ENCODE data around the gene TEX11.

The TEX11 gene

GRCh38 chrX:70488856-70489255, 419.7 kb downstream of the TEX11 start:
- Histone ChIP-seq H3K18ac (ENCODE audit: low read length) (no peak overlapping the region), H2BK12ac (ENCODE audit: low read length) (no peak overlapping the region), H3K14ac (ENCODE audit: low read length) (no peak overlapping the region), H3K4me3 (ENCODE audit: low read depth, low read length) (no peak overlapping the region), H3K79me1 (ENCODE audit: low read length) (no peaks in the 10 kb centered on the region), H4K8ac (ENCODE audit: low read depth, low read length) (no peak overlapping the region), H2AFZ (ENCODE audit: insufficient read depth, low read length, poor library complexity) (no peak overlapping the region), H3K4me1 (ENCODE audit: control insufficient read depth in 1 of 2, insufficient read depth in 2 of 2, low read length in 2 of 2) (no peaks in the 10 kb centered on the region), H3K9ac (ENCODE audit: low read length) (no peak overlapping the region), H2BK5ac (ENCODE audit: low read depth, low read length, poor library complexity) (no peak overlapping the region), H2AK5ac (ENCODE audit: low read length) (no peak overlapping the region), H3K36me3 (ENCODE audit: control insufficient read depth in 1 of 2, insufficient read depth in 2 of 2, low read length in 2 of 2) (peaks cover 12 to 17% of the 10 kb centered on the region in 2 experiments), H3K4ac (ENCODE audit: low read depth, low read length) (no peak overlapping the region), H3K27ac (ENCODE audit: low read depth, low read length) (no peak overlapping the region), H3K27me3 (ENCODE audit: insufficient read depth, low read length) (no peaks in the 10 kb centered on the region), H4K91ac (ENCODE audit: low read depth, low read length) (no peak overlapping the region), H3K79me2 (ENCODE audit: control insufficient read depth, insufficient read depth, low read length, poor library complexity) (no peaks in the 10 kb centered on the region), H4K12ac (ENCODE audit: low read depth, low read length) (no peak overlapping the region), H2BK120ac (ENCODE audit: insufficient read depth, low read length, poor library complexity) (no peak overlapping the region), H3K23ac (ENCODE audit: low read length) (no peak overlapping the region), H3K9me3 (ENCODE audit: insufficient read depth, low read depth, low read length) (no peaks in the 10 kb centered on the region), H3K4me2 (ENCODE audit: low read length) (no peak overlapping the region)
- WGBS (ENCODE audit: extremely low coverage, insufficient coverage, insufficient read length), result no CpG with 5 or more reads among the region's 2 CpGs
- DNase-seq, result no peak

DNA sequence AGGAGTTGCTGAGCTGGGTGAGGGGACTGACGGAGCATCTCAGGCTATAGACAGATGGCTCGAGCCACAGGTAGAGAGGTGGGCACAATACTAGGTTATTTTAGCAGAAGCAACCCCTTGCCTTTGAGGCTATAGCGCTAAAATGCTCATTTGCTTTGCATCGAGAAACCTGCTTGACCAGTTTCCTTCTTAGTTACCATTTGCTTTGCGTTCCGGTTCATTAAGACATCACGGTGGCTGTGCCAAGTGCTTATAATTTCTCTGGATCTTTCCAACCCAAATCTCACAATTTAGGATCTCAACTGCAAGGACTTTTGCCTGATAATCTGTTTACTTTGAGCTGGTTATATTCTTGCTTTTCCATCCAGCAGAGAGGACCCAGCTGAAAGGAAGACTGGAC, 423.0 kb downstream of the TEX11 start:
- H4K91ac ChIP-seq (ENCODE audit: low read depth, low read length), result no peak overlapping the region
- H3K14ac ChIP-seq (ENCODE audit: low read length), result no peak overlapping the region
- H3K23ac ChIP-seq (ENCODE audit: low read length), result no peak overlapping the region
- H3K18ac ChIP-seq (ENCODE audit: low read length), result no peak overlapping the region
- H3K9me3 ChIP-seq (ENCODE audit: insufficient read depth, low read depth, low read length), result no peaks in the 10 kb centered on the region
- no peak overlapping the region for H3K27ac ChIP-seq (ENCODE audit: low read depth, low read length)
- no peak overlapping the region for H3K9ac ChIP-seq (ENCODE audit: low read length)
- H2AFZ ChIP-seq (ENCODE audit: insufficient read depth, low read length, poor library complexity), result no peak overlapping the region
- H4K8ac ChIP-seq (ENCODE audit: low read depth, low read length), result no peak overlapping the region
- H3K79me1 ChIP-seq (ENCODE audit: low read length), result no peaks in the 10 kb centered on the region
- DNase-seq, result peak in 1 of 2 donors; percentile 28
- no peak overlapping the region for H2BK5ac ChIP-seq (ENCODE audit: low read depth, low read length, poor library complexity)
- no peaks in the 10 kb centered on the region for H3K4me1 ChIP-seq (ENCODE audit: control insufficient read depth in 1 of 2, insufficient read depth in 2 of 2, low read length in 2 of 2)
- no peak overlapping the region for H3K4ac ChIP-seq (ENCODE audit: low read depth, low read length)
- no peak overlapping the region for H2AK5ac ChIP-seq (ENCODE audit: low read length)
- no peak overlapping the region for H3K4me2 ChIP-seq (ENCODE audit: low read length)
- H3K27me3 ChIP-seq (ENCODE audit: insufficient read depth, low read length), result no peaks in the 10 kb centered on the region
- H3K79me2 ChIP-seq (ENCODE audit: control insufficient read depth, insufficient read depth, low read length, poor library complexity), result no peaks in the 10 kb centered on the region
- peaks cover 4 to 5% of the 10 kb centered on the region in 2 experiments for H3K36me3 ChIP-seq (ENCODE audit: control insufficient read depth in 1 of 2, insufficient read depth in 2 of 2, low read length in 2 of 2)
- H2BK120ac ChIP-seq (ENCODE audit: insufficient read depth, low read length, poor library complexity), result no peak overlapping the region
- no peak overlapping the region for H4K12ac ChIP-seq (ENCODE audit: low read depth, low read length)
- H2BK12ac ChIP-seq (ENCODE audit: low read length), result no peak overlapping the region
- WGBS (ENCODE audit: extremely low coverage, insufficient coverage, insufficient read length), result no CpG with 5 or more reads among the region's 7 CpGs
- H3K4me3 ChIP-seq (ENCODE audit: low read depth, low read length), result no peak overlapping the region

DNA sequence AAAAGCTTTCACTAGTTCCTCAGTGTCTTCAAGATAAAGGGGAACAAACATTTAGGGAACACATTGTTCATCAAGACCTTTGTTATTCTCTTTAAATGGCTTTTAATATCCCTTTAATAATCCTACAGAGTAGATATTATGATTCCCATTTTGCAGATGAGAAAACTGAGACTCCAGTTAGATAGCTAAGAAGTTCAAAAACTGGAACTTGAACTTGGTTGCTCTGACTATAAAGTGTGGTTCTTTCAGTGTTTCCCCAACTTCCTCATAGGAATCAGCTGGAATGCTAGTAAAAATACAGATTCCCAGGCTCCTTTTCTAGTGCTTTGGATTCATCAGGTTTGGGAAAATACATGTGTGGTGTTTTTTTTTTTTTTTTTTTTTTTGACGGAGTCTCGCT, 426.2 kb downstream of the TEX11 start:
- no peak overlapping the region for H3K4me3 ChIP-seq (ENCODE audit: low read depth, low read length)
- H3K18ac ChIP-seq (ENCODE audit: low read length), result no peak overlapping the region
- peaks cover 0 to 11% of the 10 kb centered on the region in 2 experiments for H3K4me1 ChIP-seq (ENCODE audit: control insufficient read depth in 1 of 2, insufficient read depth in 2 of 2, low read length in 2 of 2)
- no peaks in the 10 kb centered on the region for H3K79me1 ChIP-seq (ENCODE audit: low read length)
- H3K14ac ChIP-seq (ENCODE audit: low read length), result no peak overlapping the region
- no peak overlapping the region for H2BK120ac ChIP-seq (ENCODE audit: insufficient read depth, low read length, poor library complexity)
- H3K9ac ChIP-seq (ENCODE audit: low read length), result no peak overlapping the region
- WGBS (ENCODE audit: extremely low coverage, insufficient coverage, insufficient read length), result no CpG with 5 or more reads among the region's 2 CpGs
- H3K27me3 ChIP-seq (ENCODE audit: insufficient read depth, low read length), result no peaks in the 10 kb centered on the region
- H3K4me2 ChIP-seq (ENCODE audit: low read length), result no peak overlapping the region
- no peak overlapping the region for H2BK5ac ChIP-seq (ENCODE audit: low read depth, low read length, poor library complexity)
- H2BK12ac ChIP-seq (ENCODE audit: low read length), result no peak overlapping the region
- no peak overlapping the region for H3K23ac ChIP-seq (ENCODE audit: low read length)
- no peak overlapping the region for H2AFZ ChIP-seq (ENCODE audit: insufficient read depth, low read length, poor library complexity)
- peaks cover 4 to 9% of the 10 kb centered on the region in 2 experiments for H3K36me3 ChIP-seq (ENCODE audit: control insufficient read depth in 1 of 2, insufficient read depth in 2 of 2, low read length in 2 of 2)
- no peaks in the 10 kb centered on the region for H3K79me2 ChIP-seq (ENCODE audit: control insufficient read depth, insufficient read depth, low read length, poor library complexity)
- DNase-seq, result no peak
- no peak overlapping the region for H4K12ac ChIP-seq (ENCODE audit: low read depth, low read length)
- no peak overlapping the region for H2AK5ac ChIP-seq (ENCODE audit: low read length)
- H3K27ac ChIP-seq (ENCODE audit: low read depth, low read length), result no peak overlapping the region
- H3K9me3 ChIP-seq (ENCODE audit: insufficient read depth, low read depth, low read length), result no peaks in the 10 kb centered on the region
- H4K8ac ChIP-seq (ENCODE audit: low read depth, low read length), result no peak overlapping the region
- no peak overlapping the region for H4K91ac ChIP-seq (ENCODE audit: low read depth, low read length)
- no peak overlapping the region for H3K4ac ChIP-seq (ENCODE audit: low read depth, low read length)

DNA sequence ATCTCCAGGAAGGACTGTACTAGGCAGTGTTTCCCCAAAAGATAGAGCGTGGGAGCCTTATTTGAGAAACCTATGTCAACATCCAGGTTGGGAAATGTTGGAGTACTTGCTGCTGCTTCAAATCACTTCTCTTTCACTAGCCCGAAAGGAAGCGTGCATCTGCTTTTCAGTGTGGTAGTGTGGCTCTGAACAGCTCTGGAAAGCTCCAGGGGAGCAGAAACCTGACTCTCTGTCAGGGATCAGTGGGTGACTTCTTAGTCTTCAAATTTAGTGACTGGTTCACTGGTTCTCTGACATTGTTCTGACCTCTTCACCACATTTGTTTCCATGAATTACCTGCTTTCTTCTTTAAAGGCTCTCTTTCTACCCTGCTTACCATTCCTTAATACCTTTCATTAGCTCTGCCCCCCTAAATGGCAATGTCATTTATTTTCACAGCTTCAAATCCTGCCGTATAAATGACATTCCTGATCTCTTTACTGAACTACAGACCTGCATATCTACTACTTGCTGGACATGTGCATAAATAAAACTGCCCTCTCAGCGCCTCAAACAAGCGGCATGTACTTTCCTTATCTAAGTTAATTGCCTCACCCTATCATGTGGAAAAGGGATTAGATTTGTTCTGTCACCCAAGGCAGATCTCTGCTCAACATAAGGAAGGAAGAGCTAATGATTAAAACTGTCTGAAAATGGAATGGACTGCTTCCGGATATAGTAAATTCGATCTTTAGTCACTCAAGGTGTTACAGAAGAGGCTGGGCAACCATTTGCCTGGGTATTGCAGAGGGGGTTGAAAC, 426.8 kb downstream of the TEX11 start:
- H3K14ac ChIP-seq (ENCODE audit: low read length), result no peak overlapping the region
- no peaks in the 10 kb centered on the region for H3K79me2 ChIP-seq (ENCODE audit: control insufficient read depth, insufficient read depth, low read length, poor library complexity)

More for the DNA sequence above, 426.8 kb downstream of the TEX11 start:
- Histone ChIP-seq H4K8ac (ENCODE audit: low read depth, low read length) (no peak overlapping the region), H3K18ac (ENCODE audit: low read length) (no peak overlapping the region), H3K9me3 (ENCODE audit: insufficient read depth, low read depth, low read length) (no peaks in the 10 kb centered on the region), H2AK5ac (ENCODE audit: low read length) (no peak overlapping the region), H2BK12ac (ENCODE audit: low read length) (no peak overlapping the region), H2AFZ (ENCODE audit: insufficient read depth, low read length, poor library complexity) (no peak overlapping the region), H3K4me2 (ENCODE audit: low read length) (no peak overlapping the region), H2BK120ac (ENCODE audit: insufficient read depth, low read length, poor library complexity) (no peak overlapping the region), H3K4me1 (ENCODE audit: control insufficient read depth in 1 of 2, insufficient read depth in 2 of 2, low read length in 2 of 2) (peaks cover 0 to 13% of the 10 kb centered on the region in 2 experiments), H3K36me3 (ENCODE audit: control insufficient read depth in 1 of 2, insufficient read depth in 2 of 2, low read length in 2 of 2) (peaks cover 3 to 9% of the 10 kb centered on the region in 2 experiments), H3K27ac (ENCODE audit: low read depth, low read length) (no peak overlapping the region), H3K79me1 (ENCODE audit: low read length) (no peaks in the 10 kb centered on the region), H4K12ac (ENCODE audit: low read depth, low read length) (no peak overlapping the region), H3K4me3 (ENCODE audit: low read depth, low read length) (no peak overlapping the region), H3K27me3 (ENCODE audit: insufficient read depth, low read length) (no peaks in the 10 kb centered on the region), H4K91ac (ENCODE audit: low read depth, low read length) (no peak overlapping the region), H2BK5ac (ENCODE audit: low read depth, low read length, poor library complexity) (no peak overlapping the region), H3K4ac (ENCODE audit: low read depth, low read length) (no peak overlapping the region), H3K23ac (ENCODE audit: low read length) (no peak overlapping the region), H3K9ac (ENCODE audit: low read length) (no peak overlapping the region)
- no peak for DNase-seq
- WGBS (ENCODE audit: extremely low coverage, insufficient coverage, insufficient read length), result no CpG with 5 or more reads among the region's 8 CpGs
